Ovary (tissue), 3 donors: ENCODE data around the gene MC5R.

Experiments used
- CTCF ChIP-seq, 3 donors: fragments of 450-650 bp in 2 of 3; fragments of 200-600 bp in 1 of 3; IDR thresholded peaks; one replicate each; pipeline versions ENCODE4 v1.5.1 to v1.8.0; 2016 to 2022; ENCODE audit warnings: antibody characterized with exemption in 3 of 3, mild to moderate bottlenecking in 1 of 3
- EP300 ChIP-seq: sonication (generic); formaldehyde crosslinking; IDR thresholded peaks from one replicate; pipeline ENCODE4 v1.6.1; 2017; ENCODE audit warnings: antibody characterized with exemption
- POLR2A ChIP-seq: fragments of 450-650 bp; IDR thresholded peaks from one replicate; pipeline ENCODE4 v1.6.1; 2017; ENCODE audit warnings: antibody characterized with exemption, mild to moderate bottlenecking, moderate library complexity
- donor health status: DM: no; HTN: no; CAD: no.

GRCh38 chr18:13801260-13801601 lies 22.7 kb upstream of the MC5R start:
- no peak for TF ChIP-seq CTCF (IDR thresholded peaks at IDR 0.05)
- TF ChIP-seq POLR2A = no peak
- no peak for TF ChIP-seq EP300
